ENCODE data around the gene DNAJA1.
"Not testable (repeated sequence)": the region's sequence is repeated elsewhere in the genome, so short reads cannot be mapped to it uniquely, and the experiment has no call there.

Gene DNAJA1

DNA sequence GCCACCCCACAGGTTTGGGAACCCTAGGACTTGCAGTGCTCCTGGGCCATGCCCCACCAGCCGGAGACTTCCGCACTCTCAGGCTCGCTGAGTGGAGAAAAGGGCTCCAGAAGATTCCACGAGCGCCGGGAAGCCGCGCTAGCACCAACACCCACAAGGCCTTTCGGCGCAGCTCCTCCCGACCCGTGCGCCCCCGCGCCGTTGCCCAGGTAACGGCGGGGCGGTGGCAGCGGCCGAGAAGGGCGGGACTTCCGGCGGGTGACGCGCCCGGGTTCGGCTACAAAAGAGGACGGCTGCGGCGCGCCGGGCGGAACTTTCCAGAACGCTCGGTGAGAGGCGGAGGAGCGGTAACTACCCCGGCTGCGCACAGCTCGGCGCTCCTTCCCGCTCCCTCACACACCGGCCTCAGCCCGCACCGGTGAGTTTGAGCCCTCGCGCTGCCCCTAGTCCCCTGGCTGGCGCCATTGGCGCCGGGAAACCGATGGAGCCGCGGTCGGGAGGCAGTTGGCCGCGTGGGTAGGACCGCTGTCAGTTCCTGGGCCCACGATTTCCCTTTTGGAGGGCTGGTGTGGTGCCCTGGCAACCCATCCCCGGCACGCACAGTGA, at the start of gene DNAJA1:
TSS of gene DNAJA1 (plus strand) at position 308 of the 606 bp plus-strand sequence. CDS start 1,212 bp downstream, outside the sequence.
- peak; percentile 97 for DNase-seq

DNA sequence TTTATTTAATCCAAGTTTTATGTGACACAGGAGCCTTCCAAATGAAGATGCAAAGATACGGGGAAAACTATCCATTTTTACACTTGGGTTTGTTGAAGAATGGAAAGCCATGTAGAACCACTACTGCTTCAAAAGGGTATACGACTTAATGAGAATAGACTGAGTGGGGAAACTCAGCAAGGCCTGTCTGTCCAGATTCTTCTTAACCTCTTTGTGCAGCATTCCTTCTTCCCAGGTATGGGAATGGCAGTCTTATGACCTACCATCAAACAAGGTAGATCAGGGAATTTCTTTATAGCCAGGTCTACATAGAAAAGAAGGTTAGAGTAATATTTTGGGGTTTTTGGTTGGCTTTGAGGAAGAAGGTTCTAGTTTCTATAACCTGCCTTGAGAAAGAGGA, 47.0 kb upstream of the DNAJA1 start:
- DNase-seq: no peak

DNA sequence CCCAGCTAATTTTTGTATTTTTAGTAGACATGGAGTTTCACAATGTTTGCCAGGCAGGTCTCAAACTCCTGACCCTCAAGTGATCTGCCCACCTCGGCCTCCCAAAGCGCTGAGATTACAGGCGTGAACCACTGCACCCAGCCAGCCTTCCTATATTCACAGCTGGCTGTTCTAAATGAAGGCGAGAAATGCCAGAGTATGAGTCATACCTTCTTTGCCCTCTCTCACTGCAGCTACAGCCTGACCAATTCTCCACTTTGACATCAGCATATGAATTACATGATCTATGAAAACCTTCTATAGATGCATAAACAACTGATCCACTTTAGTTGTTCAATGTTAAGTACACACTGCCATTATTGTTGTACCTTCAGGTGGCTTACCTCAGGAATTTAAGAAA, 38.1 kb upstream of the DNAJA1 start:
- no peak for DNase-seq

DNA sequence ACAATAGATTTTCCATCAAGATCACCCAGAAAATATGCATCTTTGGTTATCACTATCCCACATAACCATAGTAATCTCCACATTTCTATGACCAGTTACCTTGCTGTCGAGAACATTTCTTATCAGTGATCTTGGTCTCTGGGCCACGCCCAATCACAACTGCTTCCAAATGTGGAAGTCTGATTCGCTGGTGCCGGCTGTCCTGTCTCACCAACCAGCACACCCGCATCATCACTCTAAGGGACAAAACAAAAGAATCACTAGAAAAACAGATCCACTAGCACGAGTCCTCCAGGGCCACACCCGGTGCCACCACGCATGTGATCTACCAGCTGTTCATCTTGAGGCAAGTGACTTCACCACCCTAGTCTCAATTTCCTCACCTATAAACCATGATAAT, 35.4 kb upstream of the DNAJA1 start:
- no peak for DNase-seq

DNA sequence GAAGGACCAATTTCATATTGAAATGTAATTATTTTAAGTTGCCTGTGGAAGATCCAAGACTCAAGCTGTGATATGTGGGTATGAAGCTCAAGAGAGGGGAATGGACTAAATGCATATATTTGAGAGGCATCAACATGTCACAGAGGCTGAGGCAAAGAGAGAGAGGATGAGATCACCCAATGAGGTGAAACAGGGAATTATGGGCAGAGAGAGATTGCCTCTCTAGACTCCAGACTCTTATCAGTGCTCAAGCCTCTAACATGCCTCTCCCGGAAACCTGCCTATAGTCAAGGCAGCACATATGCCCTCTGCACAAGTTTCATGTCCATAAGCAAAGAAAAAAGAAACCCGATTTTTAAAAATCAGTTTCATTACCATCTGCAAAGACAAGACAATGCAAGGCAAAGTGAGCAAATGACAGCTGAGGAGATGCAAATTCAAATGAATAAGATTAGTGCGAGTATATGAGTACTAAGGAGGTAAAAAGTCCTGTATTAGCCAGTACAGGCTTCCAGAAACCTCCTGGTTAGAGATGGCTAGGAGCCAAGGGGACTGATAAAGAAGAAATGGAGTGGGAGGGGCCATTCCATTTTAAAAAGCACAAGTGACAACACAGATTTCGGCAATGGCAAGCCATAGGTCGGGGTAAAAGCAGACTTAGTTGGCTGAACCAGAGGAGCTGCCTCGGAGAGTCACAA, 33.0 kb upstream of the DNAJA1 start:
- DNase-seq: no peak

DNA sequence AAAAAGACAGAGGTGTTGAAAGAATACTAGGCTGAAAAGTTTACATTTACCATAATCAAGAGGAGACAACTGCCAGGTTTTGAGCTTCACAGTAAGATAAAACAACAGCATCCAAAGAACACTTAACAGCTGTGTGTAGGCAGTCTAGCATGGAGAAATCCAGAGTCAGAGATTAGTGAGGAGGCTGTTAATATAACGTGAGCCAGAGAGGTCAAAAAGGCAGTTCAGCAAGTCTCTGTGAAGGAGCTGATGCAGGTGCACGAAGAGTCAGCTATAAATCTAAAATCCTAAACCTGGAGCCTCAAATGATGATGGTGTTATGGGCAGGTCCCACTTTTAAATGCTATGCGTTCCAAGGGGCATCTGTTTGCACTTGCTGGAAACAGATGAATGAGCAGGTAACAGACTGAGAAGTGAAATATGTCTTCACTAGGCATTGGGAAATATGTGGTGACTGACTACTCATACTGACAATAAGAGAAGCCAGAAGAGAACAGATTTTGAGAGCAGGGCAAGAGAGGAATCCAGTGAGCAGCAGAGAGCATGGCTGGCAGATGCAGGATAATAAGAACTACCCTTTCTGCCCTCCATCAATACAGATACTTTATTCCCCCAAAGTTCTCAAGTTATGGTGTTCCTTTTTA, 32.4 kb upstream of the DNAJA1 start:
- DNase-seq: no peak

DNA sequence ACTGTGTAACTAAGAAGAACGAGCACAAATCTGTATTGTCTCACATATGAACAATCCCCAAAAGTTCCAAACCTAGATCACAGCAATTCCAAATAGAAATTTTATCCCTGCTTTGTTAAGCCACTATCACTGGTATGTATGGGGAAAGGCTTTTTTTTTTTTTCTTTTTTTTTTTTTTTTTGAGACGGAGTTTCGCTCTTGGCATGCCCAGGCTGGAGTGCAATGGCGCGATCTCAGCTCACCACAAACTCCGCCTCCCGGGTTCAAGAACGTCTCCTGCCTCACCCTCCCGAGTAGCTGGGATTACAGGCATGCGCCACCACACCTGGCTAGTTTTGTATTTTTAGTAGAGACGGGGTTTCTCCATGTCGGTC, 24.4 kb upstream of the DNAJA1 start:
- not testable (repeated sequence) for DNase-seq

DNA sequence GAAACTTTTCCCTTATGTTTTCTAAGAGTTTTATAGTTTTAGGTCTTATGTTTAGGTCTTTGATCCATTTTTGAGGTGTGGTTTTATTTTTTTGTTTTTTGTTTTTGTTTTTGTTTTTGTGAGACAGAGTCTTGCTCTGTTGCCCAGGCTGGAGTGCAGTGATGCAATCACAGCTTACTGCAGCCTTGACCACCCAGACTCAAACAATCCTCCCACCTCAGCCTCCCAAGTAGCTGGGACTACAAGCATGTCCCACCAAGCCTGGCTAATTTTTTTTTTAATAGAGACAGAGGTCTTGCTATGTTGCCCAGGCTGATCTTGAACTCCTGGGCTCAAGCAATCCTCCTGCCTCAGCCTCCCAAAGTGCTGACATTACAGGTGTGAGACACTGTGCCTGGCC, 19.7 kb upstream of the DNAJA1 start:
- not testable (repeated sequence) for DNase-seq

DNA sequence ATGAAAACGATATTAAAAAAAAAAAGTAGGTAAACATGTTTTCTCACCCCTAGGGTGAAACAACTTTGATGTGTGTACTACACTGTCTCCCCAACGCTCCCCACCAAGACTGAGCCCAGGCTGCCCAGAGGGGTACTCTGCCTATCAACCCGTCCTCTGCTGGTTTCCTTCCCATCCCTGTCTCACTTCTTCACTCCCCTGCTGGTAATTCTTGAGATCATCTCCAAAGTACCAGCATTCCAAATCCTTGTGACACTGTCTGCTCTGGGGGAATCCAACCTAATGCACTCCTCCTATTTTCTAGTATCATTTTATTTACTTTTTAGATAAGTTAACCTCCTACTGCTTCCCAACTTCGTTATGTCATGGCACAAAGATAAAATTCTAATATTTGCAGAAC, 17.3 kb upstream of the DNAJA1 start:
- no peak for DNase-seq

DNA sequence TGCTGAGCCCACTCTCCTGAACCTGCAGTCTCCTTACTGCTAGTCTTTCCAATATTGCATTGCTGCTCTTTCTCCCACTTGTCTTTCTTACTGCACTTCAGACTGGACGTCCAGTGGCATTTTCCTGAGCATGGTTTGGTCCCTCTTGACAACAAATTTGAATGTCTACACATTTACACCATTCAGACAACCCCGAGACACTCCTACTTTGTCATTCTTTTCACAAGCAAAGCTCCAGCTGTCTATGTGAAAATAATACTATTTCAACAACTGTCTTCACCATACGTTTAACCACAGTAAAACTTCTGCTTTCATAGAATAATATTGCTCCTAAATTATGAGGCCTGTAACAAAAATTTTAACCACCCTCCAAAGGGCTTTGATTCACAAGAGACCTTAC, 13.2 kb upstream of the DNAJA1 start:
- no peak for DNase-seq

DNA sequence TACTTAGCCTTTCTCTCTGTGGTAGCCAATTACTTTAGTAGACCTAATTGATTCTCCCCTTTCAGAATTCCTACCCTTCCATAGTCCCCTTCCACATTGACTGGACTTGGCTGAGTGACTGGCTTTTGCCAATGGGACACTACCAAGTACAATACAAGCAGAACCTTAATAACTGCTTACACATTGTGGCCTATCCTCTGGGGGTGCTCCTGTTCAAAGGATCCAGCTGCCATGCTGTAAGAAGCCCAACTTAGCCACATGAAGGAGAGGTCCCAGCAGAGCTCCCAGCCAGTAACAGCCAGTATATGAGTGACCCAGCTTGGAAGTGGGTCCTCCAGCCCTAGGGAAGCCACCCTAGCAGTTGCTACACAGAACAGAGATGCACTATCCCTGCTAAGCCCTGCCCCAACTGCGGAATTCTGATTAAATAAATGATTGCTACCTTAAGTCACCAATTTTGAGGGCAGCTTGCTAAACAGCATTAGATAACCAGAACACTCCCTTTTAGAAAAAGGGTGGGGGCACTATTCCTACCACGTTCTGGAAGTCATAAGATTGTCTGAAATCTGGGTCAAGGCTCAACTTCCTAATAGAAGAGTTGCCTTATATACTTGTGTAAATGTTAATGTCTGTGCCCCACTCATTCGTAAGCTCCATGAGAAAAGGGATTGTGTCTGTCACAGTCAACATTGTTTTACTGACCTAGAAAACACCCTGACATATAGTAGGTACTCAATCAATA, 12.6 kb upstream of the DNAJA1 start:
- no peak for DNase-seq

DNA sequence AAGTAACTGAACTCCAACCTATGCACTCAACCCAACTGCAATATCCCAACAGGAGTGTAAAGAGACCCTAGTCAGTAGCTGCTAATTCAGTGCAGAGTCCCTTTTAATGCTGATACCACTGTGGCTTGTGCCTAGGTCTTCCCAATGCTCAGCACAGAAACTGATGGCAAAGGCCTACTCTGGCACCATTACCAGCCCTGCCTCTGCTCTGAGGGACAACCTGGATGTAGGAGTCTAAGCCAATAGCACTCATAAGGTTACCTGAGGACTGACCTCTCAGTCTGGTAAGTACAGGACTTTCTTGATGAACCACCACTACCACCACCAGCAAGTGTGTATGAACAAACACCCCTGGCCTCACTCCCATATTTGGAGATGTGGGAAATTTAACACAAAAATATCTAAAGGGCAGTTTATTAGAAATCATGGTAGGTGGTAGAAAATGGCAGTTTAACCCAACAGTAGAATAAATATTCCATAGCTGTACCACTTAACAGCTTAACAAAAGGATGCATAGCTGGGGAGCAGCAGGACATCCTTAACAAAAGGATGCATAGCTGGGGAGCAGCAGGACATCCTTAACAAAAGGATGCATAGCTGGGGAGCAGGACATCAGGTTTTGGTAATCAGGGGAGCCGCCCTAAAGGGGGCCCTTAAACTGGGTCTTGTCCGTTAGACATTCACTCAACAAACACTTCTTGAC, 11.0 kb upstream of the DNAJA1 start:
- DNase-seq: no peak

DNA sequence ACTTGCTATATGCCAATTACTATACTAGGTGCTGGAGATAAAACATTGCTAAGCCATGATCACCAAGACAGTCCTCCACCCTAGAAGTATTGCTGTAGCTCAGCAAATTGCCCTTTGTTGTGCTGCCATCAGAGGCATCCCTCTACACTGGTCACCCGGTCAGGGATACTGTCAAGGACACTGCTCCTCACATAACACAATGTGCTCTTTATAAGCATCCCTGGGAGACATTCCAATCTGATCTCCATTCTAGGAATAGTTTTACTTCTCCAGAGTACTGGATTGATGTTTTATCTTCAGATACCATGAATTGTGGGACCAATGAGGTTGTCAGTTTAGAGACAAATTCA, 10.4 kb upstream of the DNAJA1 start:
- DNase-seq: no peak

DNA sequence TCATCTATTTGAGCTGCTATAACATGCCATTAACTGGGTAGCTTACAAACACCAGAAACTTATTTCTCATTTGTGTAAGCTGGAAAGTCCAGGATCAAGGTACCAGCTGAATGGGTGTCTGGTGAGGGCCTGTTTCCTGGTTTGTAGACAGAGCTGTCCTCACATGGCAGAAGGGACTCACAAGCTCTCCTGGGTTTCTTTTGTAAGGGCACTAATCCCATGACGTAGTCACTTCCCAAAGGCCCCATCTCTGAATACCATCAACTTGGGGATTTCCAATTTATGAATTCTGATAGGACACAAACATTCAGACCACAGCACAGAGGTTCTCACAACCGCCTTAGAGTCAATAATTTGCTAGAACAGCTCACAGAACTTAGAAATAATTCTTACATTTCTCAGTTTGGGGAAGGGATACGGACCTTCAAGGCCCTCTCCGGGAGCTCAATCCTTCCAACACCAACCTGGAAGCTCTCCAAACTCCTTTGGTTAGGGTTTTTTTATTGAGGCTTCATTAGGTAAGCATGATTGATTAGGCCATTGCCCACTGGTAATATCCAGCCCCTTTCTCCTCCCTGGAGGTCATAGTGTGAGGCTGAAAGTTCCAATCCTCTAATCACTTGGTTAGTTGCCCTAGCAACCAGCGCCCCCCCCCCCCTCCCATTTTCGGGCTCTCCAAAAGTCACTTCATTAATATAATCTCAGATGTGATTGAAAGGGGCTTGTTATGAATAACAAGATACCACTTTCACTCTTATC, 7.6 kb upstream of the DNAJA1 start:
- DNase-seq: no peak

DNA sequence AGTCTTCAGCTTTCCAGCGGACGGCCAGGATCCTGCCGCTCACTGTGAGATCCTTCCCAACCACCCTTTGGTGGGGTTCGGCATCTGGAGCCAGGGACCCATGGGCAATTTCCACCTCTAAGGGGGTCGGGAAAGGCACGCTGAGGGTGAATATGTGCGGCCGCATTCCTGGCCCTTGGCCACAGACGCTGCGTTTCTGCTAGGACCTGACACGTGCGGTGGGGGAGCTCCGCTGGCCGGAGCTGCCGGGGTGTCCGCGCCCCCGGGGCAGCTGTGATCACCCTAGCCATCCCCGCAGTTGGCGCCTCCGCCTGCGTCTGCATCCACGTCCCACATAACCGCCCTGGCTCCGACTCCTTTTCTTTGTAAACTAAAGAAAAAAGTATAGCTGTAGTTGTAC, 5.3 kb upstream of the DNAJA1 start:
- no peak for DNase-seq

DNA sequence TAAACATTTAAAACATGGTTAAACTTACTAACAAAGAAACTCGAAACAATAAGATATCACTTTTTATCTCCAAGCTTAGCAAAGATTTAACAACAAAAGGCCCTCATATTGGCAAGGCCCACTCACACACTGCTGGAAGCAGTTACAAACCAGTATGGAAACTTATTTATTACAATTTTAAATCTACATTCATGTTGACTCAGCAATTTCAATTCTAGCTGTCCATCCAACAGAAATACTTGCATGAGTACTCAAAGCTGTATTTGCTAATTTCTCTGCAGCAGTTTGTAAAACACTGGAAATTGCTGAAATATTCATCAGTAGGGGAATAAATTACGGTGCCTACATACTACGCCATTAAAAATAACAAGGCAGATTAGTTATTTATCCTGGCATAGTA, 2.8 kb upstream of the DNAJA1 start:
- no peak for DNase-seq

DNA sequence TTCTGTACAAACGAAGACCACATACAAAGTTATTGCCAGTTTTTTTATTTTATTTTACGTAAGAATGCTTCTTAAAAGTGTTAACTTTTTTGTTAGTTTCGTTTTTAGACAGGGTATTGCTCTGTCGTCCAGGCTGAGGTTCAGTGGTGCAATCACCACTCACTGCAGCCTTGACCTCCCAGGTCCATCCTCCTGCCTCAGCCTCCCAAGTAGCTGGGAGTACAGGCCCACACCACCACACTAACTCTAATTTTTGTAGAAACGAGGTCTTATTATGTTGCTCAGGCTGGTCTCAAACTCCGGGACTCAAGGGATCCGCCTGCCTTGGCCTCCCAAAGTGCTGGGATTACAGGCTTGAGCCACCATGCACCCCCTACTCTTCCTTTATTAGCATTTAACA, 2.3 kb upstream of the DNAJA1 start:
- no peak for DNase-seq

DNA sequence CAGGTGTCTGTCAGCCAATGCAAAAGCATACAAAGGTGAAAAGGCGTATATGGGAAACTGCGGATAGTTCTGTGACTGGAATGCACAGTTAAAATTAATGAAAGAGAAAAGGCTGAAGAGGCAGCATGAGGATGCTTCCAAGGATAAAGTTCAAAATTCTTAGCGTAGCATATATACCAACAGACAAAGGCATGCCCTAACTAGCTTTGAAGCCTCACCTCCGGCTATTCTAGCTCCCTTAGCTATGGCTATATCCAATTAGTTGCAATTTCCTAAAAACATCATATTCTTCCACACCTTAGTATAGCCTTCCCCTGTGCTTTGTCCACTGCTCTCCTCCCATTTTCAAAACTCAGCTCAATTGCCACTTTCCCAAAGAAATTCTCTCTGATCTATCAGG, 1.4 kb upstream of the DNAJA1 start:
- no peak for DNase-seq

DNA sequence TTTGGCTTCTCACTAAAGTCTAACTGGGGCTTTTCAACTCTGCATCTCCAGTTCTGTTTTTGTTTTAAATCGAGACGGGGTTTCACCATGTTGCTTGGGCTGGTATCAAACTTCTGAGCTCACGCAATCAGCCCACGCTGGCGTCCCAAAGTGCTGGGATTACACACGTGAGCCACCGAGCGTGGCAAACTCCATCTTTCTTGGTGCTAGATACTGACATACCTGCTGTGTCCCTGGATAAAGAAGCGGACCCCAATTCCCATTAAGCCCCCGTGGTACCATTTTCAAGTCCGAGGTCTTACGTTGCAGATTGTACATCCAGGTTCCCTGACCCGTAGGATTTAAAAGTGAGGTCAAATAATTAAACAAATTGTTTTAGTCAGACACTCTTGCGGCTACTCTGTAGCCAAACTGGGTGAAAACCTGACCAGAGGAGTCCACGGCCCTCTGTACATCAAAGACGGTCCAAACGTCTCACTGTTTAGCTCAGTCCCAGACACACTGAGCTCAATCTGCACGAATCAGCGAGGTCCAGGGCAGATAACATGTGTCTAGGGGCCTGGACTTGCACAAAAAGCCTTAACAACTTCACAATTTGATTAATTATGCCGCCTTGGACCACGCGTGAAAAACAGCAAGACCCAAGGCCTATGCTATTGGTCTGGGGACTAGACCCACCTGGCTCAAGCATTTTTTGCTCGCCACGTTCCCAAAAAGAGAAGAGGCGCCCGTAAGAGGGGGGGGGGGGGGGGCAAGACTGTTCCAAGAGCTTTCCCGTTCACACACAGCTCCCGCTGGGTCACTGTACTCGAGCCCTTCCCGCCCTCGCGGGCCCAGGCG, 727 bp upstream of the DNAJA1 start:
- no peak for DNase-seq

DNA sequence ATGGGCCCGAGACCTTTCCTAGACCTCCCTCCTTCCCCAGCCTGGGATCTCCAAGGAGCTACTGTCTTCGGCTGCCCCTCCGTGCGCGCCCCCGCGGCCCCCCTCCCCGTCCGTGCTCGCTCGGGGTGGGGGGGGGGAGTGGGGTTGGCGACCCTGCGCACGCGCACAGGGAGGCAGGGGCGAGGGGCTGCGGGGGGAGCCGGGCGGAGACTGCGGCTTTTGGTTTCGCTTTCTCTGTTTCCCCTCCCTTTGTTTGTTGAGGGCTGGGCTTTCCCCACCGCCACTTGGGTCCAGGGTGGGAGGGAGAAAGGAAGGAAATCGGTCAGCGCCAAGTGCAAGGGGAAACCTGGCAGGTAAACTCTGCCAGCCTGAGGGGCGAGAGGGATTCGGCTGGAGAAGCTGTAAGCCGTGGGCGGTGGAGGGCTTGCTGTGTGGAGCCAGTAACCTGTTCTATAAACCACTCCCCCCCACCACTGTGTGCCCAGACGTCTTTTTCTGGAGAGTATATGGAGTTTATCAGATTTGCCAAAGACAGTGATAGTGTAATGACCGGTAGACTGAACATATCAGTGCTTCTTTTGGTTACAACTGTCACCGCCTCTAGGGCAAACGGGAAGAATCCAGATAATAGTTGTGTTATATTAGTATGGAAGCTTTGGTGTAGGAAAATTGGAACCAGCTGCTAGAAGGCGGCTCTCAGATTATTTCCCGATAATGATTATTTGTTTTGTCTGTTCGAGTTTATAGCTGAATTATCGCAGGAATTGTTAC, 684 bp downstream of the DNAJA1 start:
- peak; percentile 67 for DNase-seq
